Stimulated activated naive CD8-positive, alpha-beta T cell treated with anti-CD3 and anti-CD28 coated beads, Interleukin-15, Interleukin-2, amounts not matched to agents 100 ng/mL and 50 ng/mL, for 24 hours (primary cell): ENCODE measurements around the gene FBXL7.

Source experiments
- H3K27ac Mint-ChIP-seq: one replicate; pipeline ENCODE4 v1.8.0; 2021; ENCODE audit warnings: mild to moderate bottlenecking, mixed read lengths
- H3K27me3 Mint-ChIP-seq: one replicate; pipeline ENCODE4 v1.8.0; 2021; ENCODE audit warnings: mixed read lengths
- H3K36me3 Mint-ChIP-seq: one replicate; pipeline ENCODE4 v1.8.0; 2021; ENCODE audit warnings: low read depth, mixed read lengths
- H3K4me1 Mint-ChIP-seq: one replicate; pipeline ENCODE4 v1.8.0; 2021; ENCODE audit warnings: low read depth, mixed read lengths
- H3K4me3 Mint-ChIP-seq: one replicate; pipeline ENCODE4 v1.8.0; 2021; ENCODE audit warnings: mild to moderate bottlenecking, mixed read lengths
- H3K9me3 Mint-ChIP-seq: one replicate; pipeline ENCODE4 v1.8.0; 2021; ENCODE audit warnings: mixed read lengths

The FBXL7 gene

DNA sequence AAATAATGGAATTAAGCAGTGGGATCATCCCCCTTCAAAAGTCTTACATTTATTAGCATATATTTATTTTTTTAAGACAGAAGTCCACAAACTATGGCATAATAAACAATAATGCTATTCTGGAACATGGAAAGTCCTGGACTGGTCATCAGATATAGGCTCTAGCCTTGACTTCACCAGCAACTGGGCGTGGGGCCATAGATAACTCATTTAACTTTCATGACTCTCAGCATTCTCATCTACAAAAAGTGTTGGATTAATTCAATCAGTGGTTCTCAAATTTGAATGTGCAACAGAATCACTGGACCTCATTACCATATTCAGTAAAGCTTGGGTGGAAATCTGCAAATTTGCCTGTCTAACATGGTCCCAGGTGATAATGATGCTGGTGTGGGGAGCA, 253.8 kb downstream of the FBXL7 start:
- Mint-ChIP-seq H3K27ac (no peak overlapping the region), H3K36me3 (no peaks in the 10 kb centered on the region)

DNA sequence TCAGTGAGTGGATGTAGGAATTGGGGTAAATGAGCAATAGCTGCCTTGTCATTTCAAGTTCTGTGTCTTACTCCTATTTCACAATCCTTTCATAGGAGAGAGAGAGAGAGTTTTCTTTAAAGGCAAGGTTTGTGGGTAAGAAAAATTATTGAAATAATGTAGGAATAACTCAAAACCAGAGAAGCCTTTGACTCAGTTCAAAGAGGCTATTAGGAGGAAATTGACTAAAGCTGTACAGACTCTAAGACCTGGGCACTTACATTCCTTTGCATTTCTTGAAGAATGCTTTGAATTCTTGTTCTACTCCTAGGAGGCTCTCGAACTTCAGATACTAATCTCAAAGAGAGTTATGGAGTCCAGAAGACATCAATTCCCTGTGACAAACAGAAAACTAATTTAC, 257.1 kb downstream of the FBXL7 start:
- Mint-ChIP-seq H3K27ac (no peak overlapping the region), H3K9me3 (peaks cover 1% of the 10 kb centered on the region), H3K27me3 (no peaks in the 10 kb centered on the region), H3K36me3 (no peaks in the 10 kb centered on the region), H3K4me3 (no peak overlapping the region), H3K4me1 (no peaks in the 10 kb centered on the region)

More for the DNA sequence above, 253.8 kb downstream of the FBXL7 start:
- peaks cover 10% of the 10 kb centered on the region for H3K9me3 Mint-ChIP-seq
- no peaks in the 10 kb centered on the region for H3K27me3 Mint-ChIP-seq
- H3K4me3 Mint-ChIP-seq, result no peak overlapping the region
- no peaks in the 10 kb centered on the region for H3K4me1 Mint-ChIP-seq

DNA sequence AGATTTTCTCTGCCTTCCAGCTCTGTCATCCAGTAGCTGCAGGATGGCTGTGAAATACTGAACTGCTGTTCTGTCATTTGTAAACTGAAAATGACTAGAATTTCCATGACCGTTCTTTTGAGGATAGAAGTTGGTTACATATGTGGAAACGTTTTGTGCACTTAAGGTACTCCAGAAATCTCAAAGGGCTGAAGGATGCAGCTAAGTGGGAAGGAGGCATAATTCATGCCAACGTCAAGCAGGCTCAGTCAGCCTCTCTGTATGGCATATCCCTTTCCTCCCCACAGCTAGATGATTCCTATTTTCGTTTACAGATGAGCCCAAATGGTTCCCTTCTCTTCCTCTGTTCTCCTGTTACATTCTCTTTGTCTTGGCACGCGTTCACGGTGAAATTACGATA, 257.6 kb downstream of the FBXL7 start:
- Mint-ChIP-seq H3K4me3 (no peak overlapping the region), H3K9me3 (no peaks in the 10 kb centered on the region), H3K4me1 (no peaks in the 10 kb centered on the region), H3K27ac (no peak overlapping the region), H3K36me3 (no peaks in the 10 kb centered on the region), H3K27me3 (no peaks in the 10 kb centered on the region)

DNA sequence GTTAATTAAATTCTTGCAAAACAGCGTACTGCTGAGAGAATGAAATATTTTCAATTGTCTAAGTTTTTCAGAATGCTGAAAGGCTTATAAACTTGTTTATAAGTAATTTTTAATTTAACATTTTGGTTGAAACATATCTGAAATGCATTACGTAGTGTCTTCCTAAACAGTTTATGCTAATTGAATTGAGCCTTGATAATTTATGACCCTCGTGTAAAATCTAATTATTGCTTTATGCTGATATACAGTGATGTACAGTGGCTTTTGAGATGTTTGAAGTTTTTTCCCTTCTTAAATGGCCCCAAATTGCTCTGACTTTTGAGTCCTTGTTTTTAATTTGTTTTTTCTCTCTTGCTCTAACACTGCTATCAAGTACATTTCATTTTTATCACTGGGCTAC, 262.7 kb downstream of the FBXL7 start:
- Mint-ChIP-seq H3K4me3 (no peak overlapping the region), H3K4me1 (no peaks in the 10 kb centered on the region), H3K36me3 (no peaks in the 10 kb centered on the region), H3K27me3 (no peaks in the 10 kb centered on the region), H3K9me3 (peaks cover 12% of the 10 kb centered on the region), H3K27ac (no peak overlapping the region)

DNA sequence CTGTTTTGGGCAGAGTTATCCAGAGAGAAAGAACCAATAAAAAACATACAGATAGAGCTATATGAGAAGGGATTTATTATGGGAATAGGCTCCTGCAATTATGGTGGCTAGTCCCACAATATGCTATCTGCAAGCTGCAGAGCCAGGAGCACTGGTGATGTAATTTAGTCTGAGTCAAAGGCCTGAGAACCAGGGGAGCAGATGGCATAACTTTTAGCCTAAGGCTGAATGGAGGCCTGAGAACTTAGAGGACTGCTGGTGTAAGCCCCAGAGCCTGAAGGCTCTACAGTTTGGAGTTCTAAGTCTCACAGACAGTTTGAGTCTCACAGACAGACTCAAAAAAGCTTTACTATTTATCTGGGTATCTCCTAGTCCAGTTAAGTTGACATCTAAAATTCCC, 263.8 kb downstream of the FBXL7 start:
- Mint-ChIP-seq H3K27ac (no peak overlapping the region), H3K4me1 (no peaks in the 10 kb centered on the region), H3K9me3 (peaks cover 12% of the 10 kb centered on the region), H3K4me3 (no peak overlapping the region), H3K27me3 (no peaks in the 10 kb centered on the region), H3K36me3 (no peaks in the 10 kb centered on the region)

DNA sequence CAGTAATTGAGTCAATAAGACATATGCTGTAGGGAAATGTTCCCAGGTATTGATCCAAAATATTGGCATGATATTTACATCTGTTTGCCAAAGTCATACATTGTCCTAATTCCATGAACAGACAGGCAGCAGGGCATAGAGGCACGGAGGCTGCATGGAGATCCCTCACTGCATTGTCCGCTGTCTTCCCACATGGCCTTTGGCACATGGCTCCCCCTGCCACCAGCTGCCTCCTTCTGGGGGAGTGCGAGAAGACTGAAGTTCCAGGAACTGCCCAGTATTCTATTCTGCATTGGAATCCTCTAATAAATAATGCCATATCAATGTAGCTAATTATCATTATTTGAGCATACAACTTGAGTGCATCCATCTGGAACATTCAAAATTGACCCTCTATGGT, 269.0 kb downstream of the FBXL7 start:
- no peak overlapping the region for H3K27ac Mint-ChIP-seq
- H3K27me3 Mint-ChIP-seq, result no peaks in the 10 kb centered on the region
- peaks cover 18% of the 10 kb centered on the region for H3K9me3 Mint-ChIP-seq
- no peak overlapping the region for H3K4me3 Mint-ChIP-seq
- H3K4me1 Mint-ChIP-seq, result no peaks in the 10 kb centered on the region
- no peaks in the 10 kb centered on the region for H3K36me3 Mint-ChIP-seq

DNA sequence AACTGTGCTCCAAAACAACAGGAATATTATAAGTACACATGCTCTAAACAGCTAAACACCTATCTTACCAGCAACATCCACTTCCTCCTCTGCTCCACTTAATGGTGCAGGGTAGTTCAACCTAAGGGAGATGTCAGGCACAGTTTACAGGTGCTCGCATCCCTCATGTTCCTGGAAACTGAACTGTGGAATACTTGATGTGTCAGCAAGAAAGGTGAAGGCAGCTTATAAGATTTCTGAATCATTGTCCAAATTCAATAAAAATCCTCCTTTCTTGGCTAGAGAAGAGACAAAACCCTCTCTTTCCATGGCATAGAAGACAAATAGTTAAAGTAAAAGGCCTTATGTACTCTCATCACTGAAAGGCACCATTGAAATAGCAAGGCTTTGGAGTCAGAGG, 272.2 kb downstream of the FBXL7 start:
- H3K9me3 Mint-ChIP-seq, result peaks cover 12% of the 10 kb centered on the region

DNA sequence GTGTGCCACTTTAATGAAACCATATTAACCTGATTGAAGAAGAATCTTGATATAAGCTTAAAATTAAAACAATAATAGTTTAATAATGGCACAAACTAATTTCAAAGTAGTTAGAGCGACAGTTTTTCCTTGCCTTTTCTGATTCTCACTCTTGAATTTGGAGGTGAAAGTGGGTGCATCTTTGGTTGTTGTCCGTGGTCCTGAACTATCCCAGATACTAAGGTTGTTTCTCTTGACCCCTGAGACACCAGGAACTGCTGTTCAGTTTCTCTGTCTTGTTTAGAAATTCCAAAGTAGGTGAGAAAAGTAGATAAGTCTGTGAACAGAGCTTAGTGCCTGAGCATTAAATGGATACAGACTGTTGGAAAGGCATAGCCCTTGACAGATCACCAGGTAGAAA, 274.7 kb downstream of the FBXL7 start:
- H3K4me3 Mint-ChIP-seq, result no peak overlapping the region
- H3K9me3 Mint-ChIP-seq, result peaks cover 7% of the 10 kb centered on the region
- H3K4me1 Mint-ChIP-seq, result no peaks in the 10 kb centered on the region
- H3K27me3 Mint-ChIP-seq, result no peaks in the 10 kb centered on the region
- no peaks in the 10 kb centered on the region for H3K36me3 Mint-ChIP-seq
- H3K27ac Mint-ChIP-seq, result no peak overlapping the region

More for the DNA sequence above, 272.2 kb downstream of the FBXL7 start:
- Mint-ChIP-seq H3K27me3 (no peaks in the 10 kb centered on the region), H3K4me3 (no peak overlapping the region), H3K4me1 (no peaks in the 10 kb centered on the region), H3K27ac (no peak overlapping the region), H3K36me3 (no peaks in the 10 kb centered on the region)

DNA sequence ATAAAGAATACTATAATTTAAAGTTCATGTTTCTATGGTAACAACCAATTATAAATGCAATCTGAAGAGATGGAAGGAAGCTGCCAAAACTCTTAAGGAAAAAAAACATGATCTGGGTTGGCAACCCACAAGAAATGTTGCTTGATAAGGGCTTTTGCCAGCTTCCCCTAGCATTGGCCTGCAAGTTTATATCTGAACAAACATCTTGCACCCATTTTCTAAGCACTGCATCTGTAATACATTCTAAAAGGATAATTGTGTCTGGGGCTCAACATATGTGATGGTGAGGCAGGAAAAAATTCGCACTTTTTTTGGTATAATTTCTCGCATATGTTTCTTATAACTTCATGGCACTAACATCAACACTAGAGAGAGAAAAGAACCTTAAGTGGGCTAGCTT, 276.4 kb downstream of the FBXL7 start:
- Mint-ChIP-seq H3K27ac (no peak overlapping the region), H3K27me3 (no peaks in the 10 kb centered on the region), H3K4me3 (no peak overlapping the region), H3K36me3 (no peaks in the 10 kb centered on the region), H3K4me1 (no peaks in the 10 kb centered on the region), H3K9me3 (peaks cover 8% of the 10 kb centered on the region)

DNA sequence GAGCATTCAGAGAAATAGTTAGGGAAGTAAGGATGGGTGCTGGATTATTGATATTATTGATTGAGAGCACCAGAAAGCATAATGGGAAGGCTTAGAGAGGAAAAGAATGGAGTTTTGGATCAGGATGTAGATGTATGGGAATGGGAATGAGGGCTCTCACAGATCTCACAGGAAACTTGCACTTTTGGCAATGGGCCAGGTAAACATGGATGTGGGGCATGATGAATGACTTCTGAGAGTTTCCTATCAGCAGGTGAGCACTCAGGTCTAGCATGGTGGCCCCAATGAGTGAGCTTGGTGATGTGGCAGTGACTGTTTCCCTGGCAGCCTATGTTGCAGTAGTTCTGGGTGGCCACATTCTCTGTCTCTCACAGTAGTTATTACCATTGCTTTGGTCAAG, 283.8 kb downstream of the FBXL7 start:
- H3K36me3 Mint-ChIP-seq, result no peaks in the 10 kb centered on the region
- no peaks in the 10 kb centered on the region for H3K27me3 Mint-ChIP-seq
- no peak overlapping the region for H3K27ac Mint-ChIP-seq
- no peaks in the 10 kb centered on the region for H3K4me1 Mint-ChIP-seq
- H3K4me3 Mint-ChIP-seq, result no peak overlapping the region
- H3K9me3 Mint-ChIP-seq, result peaks cover 5% of the 10 kb centered on the region

DNA sequence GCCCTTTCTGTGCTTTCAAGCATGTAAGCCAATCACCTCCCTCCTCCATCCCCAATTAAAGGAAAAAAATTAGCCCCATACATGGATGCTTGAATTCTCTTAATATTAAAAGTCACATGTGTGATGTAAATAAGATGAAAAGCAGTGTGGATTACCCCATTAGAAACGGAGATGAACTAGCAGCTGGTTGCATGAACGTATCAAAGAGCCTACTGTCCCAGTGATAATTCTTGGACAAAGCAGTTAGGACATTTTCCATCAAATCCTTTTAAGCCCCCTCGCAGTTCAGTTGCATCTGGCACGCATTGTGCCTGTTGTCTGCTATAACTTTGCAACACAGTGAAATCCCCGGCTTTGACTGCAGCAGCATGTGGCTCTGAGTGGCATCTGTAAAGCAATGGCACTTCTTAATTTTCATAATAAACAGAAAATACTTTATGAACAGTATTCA, 285.6 kb downstream of the FBXL7 start:
- no peak overlapping the region for H3K4me3 Mint-ChIP-seq

DNA sequence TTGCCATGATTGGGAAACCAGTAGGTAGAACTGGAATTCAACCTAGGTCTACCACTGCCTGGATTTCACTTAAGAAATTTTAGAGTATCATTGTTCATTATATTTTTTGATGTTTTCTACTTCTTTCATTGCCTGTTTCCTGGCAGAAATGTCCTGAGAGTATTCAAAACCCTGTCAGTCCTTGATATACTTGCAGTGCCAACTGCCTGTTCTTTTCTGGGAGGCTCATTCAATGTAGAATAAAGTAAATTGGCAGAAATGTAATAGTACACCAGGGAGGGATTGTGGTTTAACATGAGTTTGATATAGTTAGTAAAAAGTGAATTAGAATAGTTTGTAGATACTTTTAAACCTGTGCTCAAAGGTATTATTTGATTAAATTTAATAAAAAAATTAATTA, 286.3 kb downstream of the FBXL7 start:
- Mint-ChIP-seq H3K9me3 (no peaks in the 10 kb centered on the region), H3K27ac (no peak overlapping the region), H3K4me3 (no peak overlapping the region)

More for the DNA sequence above, 285.6 kb downstream of the FBXL7 start:
- Mint-ChIP-seq H3K36me3 (no peaks in the 10 kb centered on the region), H3K27me3 (no peaks in the 10 kb centered on the region), H3K27ac (no peak overlapping the region), H3K9me3 (peaks cover 5% of the 10 kb centered on the region), H3K4me1 (no peaks in the 10 kb centered on the region)

DNA sequence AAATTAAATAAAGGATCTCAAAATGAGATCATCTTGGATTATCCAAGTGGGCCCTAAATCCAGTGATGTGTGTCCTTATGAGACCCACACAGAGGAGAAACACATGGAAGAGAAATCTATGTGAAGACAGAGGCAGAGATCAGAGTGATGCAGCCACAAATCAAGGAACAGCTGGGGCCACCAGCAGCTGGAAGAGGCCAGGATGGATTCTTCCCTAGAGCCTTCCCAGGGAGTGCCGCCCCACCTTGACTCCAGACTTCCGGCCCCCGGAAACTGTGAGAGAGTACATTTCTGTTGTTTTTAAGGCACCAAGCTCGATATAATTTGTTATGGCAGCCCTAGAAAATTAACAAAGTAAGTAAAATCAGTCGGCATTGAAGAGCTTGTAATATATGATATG, 286.9 kb downstream of the FBXL7 start:
- no peak overlapping the region for H3K27ac Mint-ChIP-seq
- no peak overlapping the region for H3K4me3 Mint-ChIP-seq

More for the DNA sequence above, 286.3 kb downstream of the FBXL7 start:
- Mint-ChIP-seq H3K27me3 (no peaks in the 10 kb centered on the region), H3K4me1 (no peaks in the 10 kb centered on the region), H3K36me3 (no peaks in the 10 kb centered on the region)

DNA sequence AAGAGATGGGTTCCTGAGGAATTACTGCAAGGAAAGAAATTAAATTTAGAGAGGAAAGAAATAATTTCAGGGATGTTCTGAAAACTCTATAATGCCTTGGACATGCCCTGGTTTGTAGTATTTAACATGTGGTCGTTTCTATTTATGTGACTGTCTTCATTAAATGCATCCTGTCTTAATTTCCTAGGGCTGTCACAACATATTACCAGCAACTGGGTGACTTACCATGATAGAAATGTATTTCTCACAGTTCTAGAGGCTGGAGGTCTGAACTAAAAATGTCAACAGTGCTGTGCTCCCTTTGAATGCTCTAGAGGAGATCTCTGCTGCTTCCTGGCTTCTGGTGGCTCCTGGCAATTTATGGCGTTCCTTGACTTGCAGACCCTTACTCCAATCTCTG, 287.7 kb downstream of the FBXL7 start:
- Mint-ChIP-seq H3K4me3 (no peak overlapping the region), H3K9me3 (no peaks in the 10 kb centered on the region), H3K27ac (no peak overlapping the region), H3K27me3 (no peaks in the 10 kb centered on the region), H3K4me1 (no peaks in the 10 kb centered on the region), H3K36me3 (no peaks in the 10 kb centered on the region)

More for the DNA sequence above, 286.9 kb downstream of the FBXL7 start:
- Mint-ChIP-seq H3K27me3 (no peaks in the 10 kb centered on the region), H3K9me3 (no peaks in the 10 kb centered on the region), H3K36me3 (no peaks in the 10 kb centered on the region), H3K4me1 (no peaks in the 10 kb centered on the region)

DNA sequence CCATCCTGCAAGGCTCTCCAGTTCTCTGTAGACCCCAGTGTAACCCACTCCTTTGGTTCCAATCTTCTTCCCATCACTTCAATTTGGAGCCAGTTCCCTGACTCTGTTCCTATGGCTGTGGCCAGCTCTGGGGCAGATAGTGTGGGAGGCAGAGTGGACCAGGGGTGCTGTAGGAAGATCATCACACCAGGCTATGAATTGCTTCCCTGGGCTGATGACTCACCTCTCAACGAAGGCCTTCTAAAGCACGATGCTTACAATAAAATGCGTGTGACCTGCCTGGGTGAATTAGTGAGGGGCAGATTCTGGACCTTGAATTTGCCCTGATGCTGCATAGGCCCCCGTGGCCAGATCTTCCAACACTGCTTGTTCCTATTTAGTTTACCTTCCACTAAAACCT, 289.7 kb downstream of the FBXL7 start:
- no peak overlapping the region for H3K4me3 Mint-ChIP-seq

DNA sequence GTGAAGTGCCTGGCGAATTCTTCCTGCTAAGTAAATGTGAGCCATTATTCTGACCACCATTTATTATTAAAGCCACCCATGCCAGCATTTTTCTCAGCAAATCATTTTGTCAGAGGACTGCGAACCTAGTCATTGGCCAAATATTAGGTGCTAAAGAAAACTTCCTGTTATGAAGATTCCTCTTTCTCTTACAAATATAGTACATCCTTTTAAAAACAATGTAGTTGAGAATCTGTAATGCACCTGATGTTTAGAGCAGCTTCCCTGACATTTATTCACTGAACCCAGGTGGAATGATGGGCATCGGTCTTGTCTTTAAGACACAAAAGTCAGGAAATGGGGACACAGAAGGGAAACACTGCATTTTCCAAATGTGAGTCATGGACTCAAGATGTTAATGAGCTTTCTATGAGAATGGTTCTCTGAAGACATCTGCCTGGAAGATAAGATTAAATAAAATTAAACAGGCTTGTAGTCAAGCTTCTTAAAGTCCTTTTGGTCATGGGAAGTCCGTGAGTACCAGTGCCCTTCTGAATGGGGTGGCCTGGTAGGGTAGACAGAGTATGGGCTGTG, 290.6 kb downstream of the FBXL7 start:
- Mint-ChIP-seq H3K9me3 (no peaks in the 10 kb centered on the region), H3K27ac (no peak overlapping the region), H3K36me3 (no peaks in the 10 kb centered on the region), H3K4me3 (no peak overlapping the region), H3K27me3 (no peaks in the 10 kb centered on the region), H3K4me1 (no peaks in the 10 kb centered on the region)

More for the DNA sequence above, 289.7 kb downstream of the FBXL7 start:
- Mint-ChIP-seq H3K9me3 (no peaks in the 10 kb centered on the region), H3K36me3 (no peaks in the 10 kb centered on the region), H3K27me3 (no peaks in the 10 kb centered on the region), H3K4me1 (no peaks in the 10 kb centered on the region), H3K27ac (no peak overlapping the region)
